Measurements from ENCODE around the gene TAOK1. TPM values are rescaled to one million over a fixed set of nuclear protein-coding genes. Genes with fewer than 3 reads are reported as not detected.

TAOK1 gene
- total RNA-seq, 4 donors from 2014 or later = 54.7 to 71.8 (median 64.9) TPM

- H3K4me3 ChIP-seq (ENCODE audit: low read depth, poor library complexity, severe bottlenecking) = no peak overlapping the region
- peak in 1 of 2 donors; percentile 63 for DNase-seq (ENCODE audit: low spot score in 2 of 2)
- intact Hi-C loops (cut with DNase I; ENCODE audit: low total_unique reads) = no loop called here
- no peak for TF ChIP-seq POLR2A (IDR thresholded peaks at IDR 0.05)
- TF ChIP-seq CTCF (IDR thresholded peaks at IDR 0.05) = no peak
- 95 to 98% methylated on average over 6 of the region's 6 CpGs for WGBS, 2 donors
Measured at GRCh38 chr17:29346462-29346861, 43.7 kb upstream of the TAOK1 start.

DNA sequence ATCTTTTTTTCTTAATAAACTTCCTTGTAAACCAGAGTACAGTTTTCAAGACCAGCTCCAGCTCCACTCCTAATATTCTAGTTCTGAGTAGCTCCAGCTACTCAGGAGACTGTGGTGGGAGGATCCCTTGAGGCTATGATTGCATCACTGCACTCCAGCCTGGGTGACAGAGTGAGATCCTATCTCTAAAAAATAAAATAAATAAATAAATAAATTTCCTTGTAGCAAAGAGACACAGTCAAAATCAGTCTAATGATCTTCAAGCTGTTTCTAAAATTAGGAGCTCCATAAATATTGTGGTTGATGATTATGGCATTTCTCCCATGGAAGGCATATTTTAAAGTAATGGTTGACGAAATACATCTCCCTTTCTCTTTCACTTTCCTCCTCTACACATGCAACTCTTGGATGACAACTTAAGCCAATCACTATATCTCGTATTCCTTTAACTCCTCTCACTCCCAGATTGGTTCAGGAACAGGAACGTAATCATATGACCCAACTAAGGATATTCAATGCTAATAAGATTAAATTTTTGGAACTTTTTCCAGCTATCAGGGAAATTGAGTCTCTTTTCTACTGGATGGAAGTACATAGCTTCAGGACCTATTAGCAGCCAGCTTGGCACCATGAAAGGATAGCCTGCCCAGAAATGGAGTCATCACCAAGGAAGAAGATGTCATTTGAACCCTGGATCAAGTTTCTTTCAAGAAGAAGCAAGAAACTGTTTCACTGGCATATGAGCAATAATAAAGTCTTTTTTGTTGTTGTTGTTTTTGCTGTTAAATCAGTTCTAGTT is 42.1 kb upstream of the TAOK1 start:
- H3K4me3 ChIP-seq (ENCODE audit: low read depth, poor library complexity, severe bottlenecking) = no peak overlapping the region
- TF ChIP-seq CTCF (IDR thresholded peaks at IDR 0.05) = no peak
- TF ChIP-seq POLR2A (IDR thresholded peaks at IDR 0.05) = no peak
- 70% methylated on average over 3 of the region's 3 CpGs for whole genome bisulfite sequencing, 2 donors
- DNase-seq (ENCODE audit: low spot score in 2 of 2) = peak in 1 of 2 donors; percentile 20
- intact Hi-C loops (cut with DNase I; ENCODE audit: low total_unique reads) = no loop called here

DNA sequence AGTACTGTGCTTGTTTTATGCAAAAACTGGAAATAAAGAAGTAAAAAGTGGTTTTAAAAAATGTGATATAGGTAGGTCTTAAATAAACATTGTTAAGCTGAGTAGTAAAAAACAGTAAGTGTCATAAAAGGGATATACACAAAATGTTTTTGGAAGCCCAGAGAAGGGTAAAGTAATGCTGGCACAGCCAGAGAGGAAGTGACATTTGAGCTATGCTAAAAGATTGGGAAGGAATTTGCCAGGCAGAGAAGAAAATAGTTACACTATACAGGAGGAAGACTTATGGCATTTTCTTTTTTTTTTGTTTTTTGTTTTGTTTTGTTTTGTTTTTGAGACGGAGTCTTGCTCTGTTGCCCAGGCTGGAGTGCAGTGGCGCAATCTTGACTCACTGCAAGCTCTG is 40.8 kb upstream of the TAOK1 start:
- WGBS, 2 donors = 74 to 84% methylated on average over 2 of the region's 2 CpGs
- no peak for DNase-seq (ENCODE audit: low spot score in 2 of 2)

DNA sequence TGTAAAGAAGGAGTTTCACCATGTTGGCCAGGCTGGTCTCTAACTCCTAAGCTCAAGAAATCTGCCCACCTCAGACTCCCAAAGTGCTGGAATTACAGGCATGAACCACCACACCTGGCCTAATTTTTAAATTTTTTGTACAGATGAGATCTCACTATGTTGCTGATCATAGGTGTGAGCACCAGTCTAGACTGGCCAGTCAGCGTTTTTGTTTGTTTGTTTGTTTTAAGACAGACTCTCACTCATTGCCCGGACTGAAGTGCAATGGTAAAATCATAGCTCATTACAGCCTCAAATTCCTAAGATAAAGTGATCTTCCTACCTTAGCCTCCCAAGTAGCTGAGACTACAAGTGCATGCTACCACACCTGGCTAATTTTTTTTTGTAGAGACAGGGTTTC is 38.0 kb upstream of the TAOK1 start:
- no peak overlapping the region for H3K4me3 ChIP-seq (ENCODE audit: low read depth, poor library complexity, severe bottlenecking)
- intact Hi-C loops (cut with DNase I; ENCODE audit: low total_unique reads) = no loop called here
- 81 to 89% methylated on average over 2 of the region's 2 CpGs for WGBS, 2 donors
- DNase-seq (ENCODE audit: low spot score in 2 of 2) = no peak
- TF ChIP-seq CTCF (IDR thresholded peaks at IDR 0.05) (no peak), POLR2A (IDR thresholded peaks at IDR 0.05) (no peak)

More for the DNA sequence above, 40.8 kb upstream of the TAOK1 start:
- no peak overlapping the region for H3K4me3 ChIP-seq (ENCODE audit: low read depth, poor library complexity, severe bottlenecking)
- intact Hi-C loops (cut with DNase I; ENCODE audit: low total_unique reads) = no loop called here
- TF ChIP-seq POLR2A (IDR thresholded peaks at IDR 0.05) = no peak
- no peak for TF ChIP-seq CTCF (IDR thresholded peaks at IDR 0.05)

GRCh38 chr17:29357232-29357631 is 32.9 kb upstream of the TAOK1 start:
- DNase-seq (ENCODE audit: low spot score in 2 of 2) = no peak
- 83 to 91% methylated on average over 2 of the region's 2 CpGs for WGBS, 2 donors
- TF ChIP-seq CTCF (IDR thresholded peaks at IDR 0.05) (no peak), POLR2A (IDR thresholded peaks at IDR 0.05) (no peak)
- H3K4me3 ChIP-seq (ENCODE audit: low read depth, poor library complexity, severe bottlenecking) = no peak overlapping the region
- intact Hi-C loops (cut with DNase I; ENCODE audit: low total_unique reads) = no loop called here

DNA sequence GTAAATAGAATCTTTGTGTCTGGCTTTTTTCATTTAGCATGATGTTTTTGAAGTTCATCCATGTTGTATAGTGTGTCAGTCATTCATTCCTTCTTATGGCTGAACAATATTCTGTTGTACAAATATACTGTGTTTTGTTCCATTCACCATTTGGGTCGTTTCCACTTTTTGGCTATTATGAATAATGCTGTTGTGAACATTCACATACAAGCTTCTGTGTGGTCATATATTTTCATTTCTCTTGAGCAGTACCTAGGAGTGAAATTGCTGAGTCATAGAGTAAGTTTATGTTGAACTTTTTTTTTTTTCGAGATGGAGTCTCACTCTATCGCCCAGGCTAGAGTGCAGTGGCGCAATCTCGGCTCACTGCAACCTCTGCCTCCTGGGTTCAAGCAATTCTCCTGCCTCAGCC is 32.3 kb upstream of the TAOK1 start:
- 80 to 82% methylated on average over 5 of the region's 5 CpGs for WGBS, 2 donors
- TF ChIP-seq POLR2A (IDR thresholded peaks at IDR 0.05) (no peak), CTCF (IDR thresholded peaks at IDR 0.05) (no peak)
- intact Hi-C loops (cut with DNase I; ENCODE audit: low total_unique reads) = no loop called here
- DNase-seq (ENCODE audit: low spot score in 2 of 2) = no peak
- no peak overlapping the region for H3K4me3 ChIP-seq (ENCODE audit: low read depth, poor library complexity, severe bottlenecking)
